BLaER1 (cell line): ENCODE measurements around the gene ABHD12B.
"Not testable (repeated sequence)": the region's sequence is repeated elsewhere in the genome, so short reads cannot be mapped to it uniquely, and the experiment has no call there.

Source experiments
- H3K27ac ChIP-seq: shearing (Covaris generic); formaldehyde crosslinking; 2 replicates; pipeline ENCODE4 v1.8.1; 2022
- H3K27me3 ChIP-seq: shearing (Covaris generic); formaldehyde crosslinking; 2 replicates; pipeline ENCODE4 v1.8.1; 2022
- H3K36me3 ChIP-seq: shearing (Covaris generic); formaldehyde crosslinking; 2 replicates; pipeline ENCODE4 v1.8.1; 2022
- H3K4me1 ChIP-seq: shearing (Covaris generic); formaldehyde crosslinking; 2 replicates; pipeline ENCODE4 v1.8.1; 2022
- H3K4me2 ChIP-seq: shearing (Covaris generic); formaldehyde crosslinking; 2 replicates; pipeline ENCODE4 v1.8.1; 2022
- H3K4me3 ChIP-seq: shearing (Covaris generic); formaldehyde crosslinking; 2 replicates; pipeline ENCODE4 v1.8.1; 2022
- H3K9ac ChIP-seq: shearing (Covaris generic); formaldehyde crosslinking; 2 replicates; pipeline ENCODE4 v1.8.1; 2022
- H3K9me3 ChIP-seq: shearing (Covaris generic); formaldehyde crosslinking; 2 replicates; pipeline ENCODE4 v1.8.1; 2022
- H4K20me1 ChIP-seq: shearing (Covaris generic); formaldehyde crosslinking; 2 replicates; pipeline ENCODE4 v1.8.1; 2022
- Cebpa-rat ChIP-seq: shearing (Covaris generic); IDR thresholded peaks from 2 replicates; pipeline ENCODE4 v1.8.1; 2022

The ABHD12B gene

GRCh38 chr14:50917449-50917848 lies 45.6 kb downstream of the ABHD12B start:
- no peak overlapping the region for H3K4me2 ChIP-seq
- no peak overlapping the region for H3K27ac ChIP-seq
- no peaks in the 10 kb centered on the region for H3K27me3 ChIP-seq
- H3K4me3 ChIP-seq: no peak overlapping the region
- H4K20me1 ChIP-seq: no peaks in the 10 kb centered on the region
- no peaks in the 10 kb centered on the region for H3K36me3 ChIP-seq
- no peak overlapping the region for H3K9ac ChIP-seq
- TF ChIP-seq Cebpa-rat: no peak
- H3K9me3 ChIP-seq: no peaks in the 10 kb centered on the region
- H3K4me1 ChIP-seq: no peaks in the 10 kb centered on the region

- H3K4me3 ChIP-seq, H4K20me1 ChIP-seq, H3K4me1 ChIP-seq, H3K9ac ChIP-seq, H3K9me3 ChIP-seq, H3K4me2 ChIP-seq, H3K27me3 ChIP-seq, H3K36me3 ChIP-seq, H3K27ac ChIP-seq: not testable (repeated sequence)
Observed at GRCh38 chr14:50919524-50919923, 47.7 kb downstream of the ABHD12B start.

GRCh38 chr14:50920482-50921230 lies 48.8 kb downstream of the ABHD12B start:
- Histone ChIP-seq H3K4me1 (no peaks in the 10 kb centered on the region), H3K27me3 (no peaks in the 10 kb centered on the region), H4K20me1 (no peaks in the 10 kb centered on the region), H3K4me2 (no peak overlapping the region), H3K9ac (no peak overlapping the region), H3K27ac (no peak overlapping the region), H3K36me3 (no peaks in the 10 kb centered on the region), H3K4me3 (no peak overlapping the region), H3K9me3 (no peaks in the 10 kb centered on the region)
- no peak for TF ChIP-seq Cebpa-rat

- Histone ChIP-seq H3K36me3 (no peaks in the 10 kb centered on the region), H4K20me1 (no peaks in the 10 kb centered on the region), H3K4me3 (no peak overlapping the region), H3K27me3 (no peaks in the 10 kb centered on the region), H3K4me1 (peaks cover 12% of the 10 kb centered on the region), H3K9me3 (no peaks in the 10 kb centered on the region), H3K27ac (no peak overlapping the region), H3K9ac (no peak overlapping the region), H3K4me2 (no peak overlapping the region)
- TF ChIP-seq Cebpa-rat: no peak
Observed at GRCh38 chr14:50922803-50923202, 51.0 kb downstream of the ABHD12B start.

GRCh38 chr14:50924236-50924635 lies 52.4 kb downstream of the ABHD12B start:
- Histone ChIP-seq H3K27ac (no peak overlapping the region), H3K4me3 (no peak overlapping the region), H3K27me3 (no peaks in the 10 kb centered on the region), H3K36me3 (no peaks in the 10 kb centered on the region), H4K20me1 (no peaks in the 10 kb centered on the region), H3K9ac (no peak overlapping the region), H3K4me2 (no peak overlapping the region), H3K4me1 (peaks cover 22% of the 10 kb centered on the region), H3K9me3 (no peaks in the 10 kb centered on the region)
- TF ChIP-seq Cebpa-rat: no peak

- H3K27me3 ChIP-seq: no peaks in the 10 kb centered on the region
- no peaks in the 10 kb centered on the region for H3K36me3 ChIP-seq
- H3K4me3 ChIP-seq: no peak overlapping the region
- no peak overlapping the region for H3K9ac ChIP-seq
- H3K27ac ChIP-seq: no peak overlapping the region
- no peaks in the 10 kb centered on the region for H4K20me1 ChIP-seq
- H3K9me3 ChIP-seq: no peaks in the 10 kb centered on the region
- peaks cover 22% of the 10 kb centered on the region for H3K4me1 ChIP-seq
- no peak for TF ChIP-seq Cebpa-rat
- H3K4me2 ChIP-seq: no peak overlapping the region
Observed at GRCh38 chr14:50924843-50925242, 53.0 kb downstream of the ABHD12B start.

GRCh38 chr14:50926851-50927386 lies 55.1 kb downstream of the ABHD12B start:
- no peaks in the 10 kb centered on the region for H3K27me3 ChIP-seq
- H3K4me1 ChIP-seq: peaks cover 22% of the 10 kb centered on the region
- no peaks in the 10 kb centered on the region for H3K9me3 ChIP-seq
- H3K4me2 ChIP-seq: peak overlapping the region; percentile 31
- H3K4me3 ChIP-seq: no peak overlapping the region
- no peak for TF ChIP-seq Cebpa-rat
- no peaks in the 10 kb centered on the region for H4K20me1 ChIP-seq
- no peaks in the 10 kb centered on the region for H3K36me3 ChIP-seq
- H3K9ac ChIP-seq: no peak overlapping the region
- no peak overlapping the region for H3K27ac ChIP-seq

- Histone ChIP-seq H3K36me3 (no peaks in the 10 kb centered on the region), H3K9ac (no peak overlapping the region), H3K4me2 (peak overlapping the region; percentile 38), H3K4me3 (no peak overlapping the region), H3K27me3 (no peaks in the 10 kb centered on the region), H3K9me3 (no peaks in the 10 kb centered on the region), H3K27ac (no peak overlapping the region), H3K4me1 (peaks cover 22% of the 10 kb centered on the region), H4K20me1 (no peaks in the 10 kb centered on the region)
- peak; percentile 76 for TF ChIP-seq Cebpa-rat
Observed at GRCh38 chr14:50928002-50928635, 56.3 kb downstream of the ABHD12B start.

- H3K9me3 ChIP-seq: no peaks in the 10 kb centered on the region
- no peaks in the 10 kb centered on the region for H4K20me1 ChIP-seq
- H3K36me3 ChIP-seq: no peaks in the 10 kb centered on the region
- H3K9ac ChIP-seq: no peak overlapping the region
- H3K4me1 ChIP-seq: peaks cover 22% of the 10 kb centered on the region
- no peak overlapping the region for H3K4me3 ChIP-seq
- H3K27me3 ChIP-seq: no peaks in the 10 kb centered on the region
- H3K27ac ChIP-seq: no peak overlapping the region
- H3K4me2 ChIP-seq: no peak overlapping the region
- no peak for TF ChIP-seq Cebpa-rat
Observed at GRCh38 chr14:50929506-50929905, 57.7 kb downstream of the ABHD12B start.

- Histone ChIP-seq H3K9ac (no peak overlapping the region), H3K27me3 (no peaks in the 10 kb centered on the region), H3K27ac (no peak overlapping the region), H3K4me3 (no peak overlapping the region), H3K4me2 (no peak overlapping the region), H3K4me1 (peaks cover 22% of the 10 kb centered on the region), H4K20me1 (no peaks in the 10 kb centered on the region), H3K9me3 (no peaks in the 10 kb centered on the region), H3K36me3 (no peaks in the 10 kb centered on the region)
- TF ChIP-seq Cebpa-rat: no peak
Observed at GRCh38 chr14:50931559-50931958, 59.7 kb downstream of the ABHD12B start.
